GM12891 (cell line): ENCODE measurements around the gene PRKAR2A.

ENCODE experiments used
- PAX5 ChIP-seq: IDR thresholded peaks from 2 replicates; pipeline ENCODE4 v1.6.1; 2011; ENCODE audit warnings: low read length, moderate library complexity, mild to moderate bottlenecking; ENCODE audit not compliant: insufficient read depth, severe bottlenecking
- POLR2A ChIP-seq: IDR thresholded peaks from 2 replicates; pipeline ENCODE4 v1.6.1; 2011; ENCODE audit warnings: low read depth, low read length, control low read depth
- POLR2AphosphoS5 ChIP-seq: IDR thresholded peaks from 2 replicates; pipeline ENCODE4 v1.6.1; 2011; ENCODE audit warnings: low read depth, low read length, control low read depth
- SPI1 ChIP-seq: IDR thresholded peaks from 2 replicates; pipeline ENCODE4 v1.6.1; 2011; ENCODE audit warnings: low read depth, low read length, control low read depth
- TAF1 ChIP-seq: IDR thresholded peaks from 2 replicates; pipeline ENCODE4 v1.6.1; 2011; ENCODE audit warnings: low read depth, low read length, control low read depth

- TF ChIP-seq POLR2A (no peak), PAX5 (no peak), POLR2AphosphoS5 (no peak), SPI1 (no peak), TAF1 (no peak)
Measured at GRCh38 chr3:48702320-48702920, 145.3 kb downstream of the PRKAR2A start.
